ENCODE measurements around the gene FBXL3. TPM values are rescaled to one million over a fixed set of nuclear protein-coding genes. Genes with fewer than 3 reads are reported as not detected.

FBXL3 gene
- total RNA-seq, 6 experiments from 2014 or later = 13.6 to 31.4 (median 19.7) TPM

GRCh38 chr13:76973920-76974617, 52.9 kb downstream of the FBXL3 start:
- ATAC-seq (no peak), DNase-seq (no peak)
- no peaks in the 10 kb centered on the region for H3K27me3 ChIP-seq
- TF ChIP-seq POLR2A (IDR thresholded peaks at IDR 0.05) (no peak), CTCF (IDR thresholded peaks at IDR 0.05) (no peak)
- no peak overlapping the region for H3K4me3 ChIP-seq
- H3K36me3 ChIP-seq = no peaks in the 10 kb centered on the region
- 69% methylated on average over 4 of the region's 6 CpGs for WGBS (ENCODE audit: insufficient coverage, low coverage, low lambda C conversion rate, missing lambda C conversion rate)
- intact Hi-C loops (cut with DNase I) = no loop called here
- no peak overlapping the region for H3K27ac ChIP-seq
- no peaks in the 10 kb centered on the region for H3K9me3 ChIP-seq
- no peaks in the 10 kb centered on the region for H3K4me1 ChIP-seq

GRCh38 chr13:76971851-76972829, 54.8 kb downstream of the FBXL3 start:
- ATAC-seq (peak; percentile 67 to 82 (median 74)), DNase-seq (peak in 1 of 3 donors; percentile 25)
- Histone ChIP-seq H3K4me1 (no peaks in the 10 kb centered on the region), H3K4me3 (no peak overlapping the region), H3K27ac (no peak overlapping the region), H3K36me3 (no peaks in the 10 kb centered on the region), H3K9me3 (no peaks in the 10 kb centered on the region), H3K27me3 (no peaks in the 10 kb centered on the region)
- intact Hi-C loops (cut with DNase I) = no loop called here
- TF ChIP-seq POLR2A (IDR thresholded peaks at IDR 0.05) = no peak
- TF ChIP-seq CTCF (IDR thresholded peaks at IDR 0.05) = no peak
- 44% methylated on average over 19 of the region's 19 CpGs for WGBS (ENCODE audit: insufficient coverage, low coverage, low lambda C conversion rate, missing lambda C conversion rate)

- no peak overlapping the region for H3K27ac ChIP-seq
- no peaks in the 10 kb centered on the region for H3K9me3 ChIP-seq
- intact Hi-C loops (cut with DNase I) = no loop called here
- 32% methylated on average over 3 of the region's 3 CpGs for WGBS (ENCODE audit: insufficient coverage, low coverage, low lambda C conversion rate, missing lambda C conversion rate)
- TF ChIP-seq CTCF (IDR thresholded peaks at IDR 0.05) (no peak), POLR2A (IDR thresholded peaks at IDR 0.05) (no peak)
- H3K27me3 ChIP-seq = no peaks in the 10 kb centered on the region
- ATAC-seq (no peak), DNase-seq (no peak)
- H3K36me3 ChIP-seq = no peaks in the 10 kb centered on the region
- H3K4me1 ChIP-seq = no peaks in the 10 kb centered on the region
- no peak overlapping the region for H3K4me3 ChIP-seq
These were observed 55.7 kb downstream of the FBXL3 start for GRCh38 chr13:76971215-76971614.

- WGBS (ENCODE audit: insufficient coverage, low coverage, low lambda C conversion rate, missing lambda C conversion rate) = 68% methylated on average over 4 of the region's 5 CpGs
- DNase-seq = no peak
These were observed 57.2 kb downstream of the FBXL3 start for GRCh38 chr13:76969488-76970365.

More at GRCh38 chr13:76969488-76970365, 57.2 kb downstream of the FBXL3 start:
- no peak overlapping the region for H3K27ac ChIP-seq
- no peaks in the 10 kb centered on the region for H3K36me3 ChIP-seq
- no peak for ATAC-seq
- intact Hi-C loops (cut with DNase I) = no loop called here
- H3K4me3 ChIP-seq = no peak overlapping the region
- H3K27me3 ChIP-seq = no peaks in the 10 kb centered on the region
- no peaks in the 10 kb centered on the region for H3K4me1 ChIP-seq
- TF ChIP-seq POLR2A (IDR thresholded peaks at IDR 0.05) (no peak), CTCF (IDR thresholded peaks at IDR 0.05) (no peak)
- no peaks in the 10 kb centered on the region for H3K9me3 ChIP-seq

Measured in right lobe of liver (tissue), 6 donors.